HUES64 (cell line): Measurements from ENCODE around the gene CEP131.
"Not testable (repeated sequence)": the region's sequence is repeated elsewhere in the genome, so short reads cannot be mapped to it uniquely, and the experiment has no call there.

Experiments
- H3K27ac ChIP-seq: 2 replicates; pipeline ENCODE4 v1.7.0; 2013; ENCODE audit warnings: low read depth, low read length, inconsistent platforms
- H3K27me3 ChIP-seq: 2 replicates; pipeline ENCODE4 v1.6.1; 2013; ENCODE audit warnings: mild to moderate bottlenecking, low read length; ENCODE audit not compliant: insufficient read depth
- H3K36me3 ChIP-seq: 2 replicates; pipeline ENCODE4 v1.6.1; 2013; ENCODE audit warnings: mild to moderate bottlenecking, low read length; ENCODE audit not compliant: insufficient read depth
- H3K4me1 ChIP-seq: 2 replicates; pipeline ENCODE4 v1.6.1; 2013; ENCODE audit warnings: mild to moderate bottlenecking, low read length, moderate library complexity; ENCODE audit not compliant: insufficient read depth
- H3K4me3 ChIP-seq: 2 replicates; pipeline ENCODE4 v1.5.1; 2013; ENCODE audit warnings: mild to moderate bottlenecking, low read length, moderate library complexity
- H3K9ac ChIP-seq: 2 replicates; pipeline ENCODE4 v1.6.1; 2013; ENCODE audit warnings: mild to moderate bottlenecking, low read depth, low read length
- H3K9me3 ChIP-seq: 2 replicates; pipeline ENCODE4 v1.6.1; 2013; ENCODE audit warnings: low read depth, low read length; ENCODE audit not compliant: insufficient read depth
- WGBS: fragments of 150-250, 120-280 bp; methylation state at CpG from one replicate; pipeline ENCODE4 v1.1.7; 2013; ENCODE audit warnings: missing lambda C conversion rate; 5-methylcytosine and 5-hydroxymethylcytosine counted together

Gene CEP131

DNA sequence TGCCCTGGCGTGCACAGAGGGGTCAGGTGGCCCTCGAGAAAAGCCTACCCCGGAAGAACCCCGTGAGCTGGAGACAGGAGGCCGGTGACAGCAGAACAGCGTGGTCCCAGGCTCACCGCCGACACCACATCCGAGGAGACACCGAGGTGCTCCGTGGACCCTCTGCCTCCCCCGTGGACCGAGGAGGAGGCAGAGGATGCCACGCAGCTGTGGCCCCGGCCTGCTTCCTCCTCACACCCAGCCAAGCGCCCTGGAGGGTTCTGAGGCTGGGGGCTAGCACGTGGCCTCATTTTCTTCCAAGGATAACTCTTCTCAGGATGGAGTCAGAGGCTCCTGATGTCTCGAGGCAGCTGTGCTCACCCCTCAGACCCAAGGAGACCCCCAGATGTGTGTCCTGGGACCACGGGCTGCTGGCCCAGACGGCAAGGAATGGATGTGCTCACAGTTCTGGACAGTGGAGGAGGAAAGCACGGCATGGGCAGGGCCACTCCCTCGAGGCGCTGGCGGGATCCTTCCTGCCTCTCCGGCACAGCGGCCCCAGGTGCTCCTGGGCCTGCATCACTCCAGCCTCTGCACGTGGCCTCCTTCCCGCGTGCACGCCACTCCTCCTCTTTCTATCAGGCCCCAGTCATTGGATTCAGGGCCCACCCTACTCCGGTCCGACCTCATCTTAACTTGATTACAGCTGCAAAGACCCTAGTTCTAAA lies 61.9 kb downstream of the CEP131 start:
- Histone ChIP-seq H3K4me3 (no peak overlapping the region), H3K27ac (no peak overlapping the region), H3K9me3 (no peaks in the 10 kb centered on the region), H3K27me3 (no peaks in the 10 kb centered on the region; the same call in 1 of the 2 replicates), H3K4me1 (no peaks in the 10 kb centered on the region), H3K9ac (no peak overlapping the region), H3K36me3 (no peaks in the 10 kb centered on the region)
- WGBS, result 93% methylated on average over 32 of the region's 32 CpGs

DNA sequence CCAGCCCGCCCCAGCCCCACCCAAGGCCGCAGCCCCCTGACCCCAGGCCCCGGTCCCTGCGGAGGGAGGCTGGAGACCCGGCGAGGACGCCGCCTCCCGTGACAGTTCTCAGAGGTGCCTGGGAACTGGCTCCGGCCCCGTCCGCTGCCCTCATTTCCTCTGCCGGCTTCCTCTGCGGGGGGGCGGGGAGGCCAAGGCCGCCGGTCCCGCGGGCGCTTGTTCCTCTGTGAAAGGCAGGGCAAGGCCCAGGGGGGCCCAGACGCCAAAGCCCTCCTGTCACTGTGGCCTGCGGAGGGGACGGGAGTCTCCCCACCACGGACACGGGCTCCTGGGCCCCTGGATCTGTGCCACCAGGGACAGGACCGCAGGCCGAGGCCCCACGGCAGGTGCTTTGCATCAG lies 62.5 kb downstream of the CEP131 start:
- no peaks in the 10 kb centered on the region for H3K4me1 ChIP-seq
- H3K36me3 ChIP-seq, result no peaks in the 10 kb centered on the region
- H3K9ac ChIP-seq, result no peak overlapping the region
- H3K27me3 ChIP-seq, result no peaks in the 10 kb centered on the region; the same call in 1 of the 2 replicates
- no peaks in the 10 kb centered on the region for H3K9me3 ChIP-seq
- H3K4me3 ChIP-seq, result no peak overlapping the region
- no peak overlapping the region for H3K27ac ChIP-seq
- WGBS, result 90% methylated on average over 28 of the region's 28 CpGs

- H3K4me1 ChIP-seq, result no peaks in the 10 kb centered on the region
- H3K9ac ChIP-seq, result no peak overlapping the region
- WGBS, result 89% methylated on average over 25 of the region's 25 CpGs
- H3K36me3 ChIP-seq, result no peaks in the 10 kb centered on the region
- H3K4me3 ChIP-seq, result no peak overlapping the region
- no peaks in the 10 kb centered on the region for H3K27me3 ChIP-seq
- no peak overlapping the region for H3K27ac ChIP-seq
- no peaks in the 10 kb centered on the region for H3K9me3 ChIP-seq
Observed at GRCh38 chr17:81159611-81160265, 63.0 kb downstream of the CEP131 start.

DNA sequence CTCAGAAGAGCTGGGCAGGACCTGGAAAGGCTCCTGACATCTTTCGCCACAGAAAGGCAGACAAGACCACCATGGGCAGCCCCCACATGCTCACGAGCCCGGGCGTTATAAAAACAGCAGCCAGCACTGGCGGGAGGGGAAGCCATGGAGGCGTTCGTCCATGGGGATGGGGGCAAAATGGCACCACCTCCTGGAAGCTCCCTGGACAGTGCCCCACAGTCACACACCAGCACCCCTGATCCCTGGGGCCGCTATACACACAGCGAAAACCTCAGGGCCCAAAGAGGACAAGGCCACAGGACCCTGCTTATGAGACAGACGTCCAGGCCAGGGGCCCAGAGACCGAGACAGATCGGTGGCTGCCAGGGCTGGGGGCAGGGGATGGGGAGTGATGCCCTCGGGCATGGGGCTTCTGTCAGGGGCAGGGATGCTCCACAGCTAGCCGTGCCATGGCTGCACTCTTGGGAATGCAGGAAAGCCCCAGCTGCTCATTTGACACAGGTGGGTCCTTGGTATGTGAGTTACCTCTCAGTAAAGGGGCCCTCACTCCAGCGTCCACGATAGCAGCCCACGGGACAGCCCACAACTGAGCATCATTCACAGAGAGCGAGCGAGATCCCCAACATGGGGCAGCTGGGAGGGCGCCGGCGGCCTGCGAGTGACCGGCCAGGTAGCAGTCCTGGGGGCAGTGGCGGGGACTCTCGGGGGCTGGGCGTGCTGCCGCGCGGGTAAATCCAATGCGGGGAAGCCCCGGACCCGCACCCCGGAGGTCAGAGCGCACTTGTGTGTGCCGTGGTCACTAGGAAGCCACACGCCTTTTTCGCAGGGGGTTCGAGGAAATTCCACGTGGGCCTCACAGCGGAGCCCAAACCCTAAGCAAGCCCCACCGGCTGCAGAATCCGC lies 63.8 kb downstream of the CEP131 start:
- no peaks in the 10 kb centered on the region for H3K27me3 ChIP-seq
- H3K4me3 ChIP-seq, result no peak overlapping the region
- no peaks in the 10 kb centered on the region for H3K9me3 ChIP-seq
- 93% methylated on average over 43 of the region's 43 CpGs for WGBS
- H3K4me1 ChIP-seq, result no peaks in the 10 kb centered on the region
- H3K36me3 ChIP-seq, result no peaks in the 10 kb centered on the region
- H3K9ac ChIP-seq, result no peak overlapping the region; the same call in 1 of the 2 replicates
- no peak overlapping the region for H3K27ac ChIP-seq

GRCh38 chr17:81157848-81158687 lies 64.7 kb downstream of the CEP131 start:
- no peak overlapping the region for H3K4me3 ChIP-seq
- no peaks in the 10 kb centered on the region for H3K27me3 ChIP-seq
- no peaks in the 10 kb centered on the region for H3K9me3 ChIP-seq
- no peaks in the 10 kb centered on the region for H3K36me3 ChIP-seq
- 90% methylated on average over 39 of the region's 39 CpGs for WGBS
- no peak overlapping the region; the same call in 1 of the 2 replicates for H3K9ac ChIP-seq
- H3K4me1 ChIP-seq, result no peaks in the 10 kb centered on the region
- H3K27ac ChIP-seq, result no peak overlapping the region

DNA sequence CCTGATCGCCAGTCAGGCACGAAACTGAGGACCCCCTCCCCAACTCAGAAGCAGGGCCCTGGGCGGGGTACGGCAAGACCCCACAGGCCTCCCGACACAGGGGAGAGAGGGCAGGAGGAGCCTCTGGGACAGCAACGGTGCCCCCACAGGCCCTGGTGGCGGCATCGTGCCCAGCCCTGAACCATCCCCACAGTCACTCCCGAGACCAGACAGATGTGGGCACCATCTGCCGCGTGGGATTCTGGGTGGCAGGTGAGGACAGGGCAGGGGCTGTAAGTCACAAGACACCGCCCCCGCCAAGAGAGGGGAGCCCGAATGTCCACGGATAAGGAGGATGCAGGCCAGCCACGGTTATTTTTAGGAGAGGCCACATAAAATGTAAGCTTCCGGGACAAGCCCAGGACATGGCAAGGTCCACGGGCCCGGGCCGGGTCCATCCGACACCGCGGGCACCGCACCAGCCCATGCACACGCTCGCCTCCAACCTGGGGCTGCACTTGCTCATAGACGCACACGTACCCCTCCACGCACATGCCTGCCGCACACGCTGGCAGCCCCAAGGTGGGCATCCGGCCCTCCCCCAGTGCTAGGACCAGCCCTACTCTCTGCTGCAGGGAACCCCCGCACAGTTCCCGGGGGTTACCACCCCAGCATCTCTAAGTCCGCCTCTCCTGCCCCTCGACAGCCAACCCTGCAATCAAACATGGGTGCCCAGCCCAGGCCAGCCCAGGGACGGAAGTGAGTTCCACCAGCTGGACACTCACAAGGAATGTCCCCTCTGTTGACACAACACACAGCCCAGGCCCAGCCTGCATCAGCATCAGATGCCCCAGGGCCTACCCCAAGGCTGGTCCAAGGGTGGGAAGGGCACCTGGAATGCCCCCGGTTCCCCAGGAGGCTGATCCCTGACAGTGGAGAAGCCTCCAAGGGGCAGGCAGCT lies 65.6 kb downstream of the CEP131 start:
- no peaks in the 10 kb centered on the region for H3K27me3 ChIP-seq
- H3K4me3 ChIP-seq, result no peak overlapping the region
- no peaks in the 10 kb centered on the region for H3K4me1 ChIP-seq
- H3K36me3 ChIP-seq, result no peaks in the 10 kb centered on the region
- no peak overlapping the region; the same call in 1 of the 2 replicates for H3K9ac ChIP-seq
- H3K9me3 ChIP-seq, result no peaks in the 10 kb centered on the region
- 92% methylated on average over 38 of the region's 38 CpGs for WGBS
- no peak overlapping the region for H3K27ac ChIP-seq

- 94% methylated on average over 18 of the region's 18 CpGs for WGBS
- no peaks in the 10 kb centered on the region for H3K36me3 ChIP-seq
- no peak overlapping the region for H3K9ac ChIP-seq
- no peaks in the 10 kb centered on the region for H3K4me1 ChIP-seq
- no peak overlapping the region for H3K27ac ChIP-seq
- H3K9me3 ChIP-seq, result no peaks in the 10 kb centered on the region
- no peaks in the 10 kb centered on the region for H3K27me3 ChIP-seq
- H3K4me3 ChIP-seq, result no peak overlapping the region
Observed at GRCh38 chr17:81154961-81155360, 67.8 kb downstream of the CEP131 start.

DNA sequence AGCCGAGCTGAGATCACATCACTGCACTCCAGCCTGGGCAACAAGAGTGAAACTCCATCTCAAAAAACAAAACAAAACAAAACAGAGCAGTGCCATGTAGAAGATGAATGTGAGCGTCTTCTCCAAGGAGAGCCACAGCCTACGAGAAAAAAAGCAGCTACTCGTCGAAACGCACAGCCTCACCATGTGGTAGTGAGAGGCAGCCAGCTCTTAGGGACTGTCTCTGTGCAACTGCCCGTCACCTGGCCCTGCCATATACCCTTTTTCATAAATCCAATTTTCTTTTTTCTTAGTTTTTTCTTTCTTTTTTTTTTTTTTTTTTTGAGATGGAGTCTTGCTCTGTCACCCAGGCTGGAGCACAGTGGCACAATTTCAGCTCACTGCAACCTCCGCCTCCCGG lies 68.7 kb downstream of the CEP131 start:
- H3K27ac ChIP-seq, H3K9ac ChIP-seq: not testable (repeated sequence)

GRCh38 chr17:81153340-81153803 lies 69.4 kb downstream of the CEP131 start:
- Histone ChIP-seq H3K36me3 (no peaks in the 10 kb centered on the region), H3K4me1 (no peaks in the 10 kb centered on the region), H3K9me3 (no peaks in the 10 kb centered on the region), H3K9ac (no peak overlapping the region), H3K4me3 (no peak overlapping the region), H3K27me3 (no peaks in the 10 kb centered on the region), H3K27ac (no peak overlapping the region)
- 93% methylated on average over 17 of the region's 17 CpGs for WGBS

More for the DNA sequence above, 68.7 kb downstream of the CEP131 start:
- H3K4me3 ChIP-seq, H3K36me3 ChIP-seq, H3K4me1 ChIP-seq, H3K9me3 ChIP-seq, H3K27me3 ChIP-seq: not testable (repeated sequence)
- WGBS, result 95% methylated on average over 9 of the region's 9 CpGs
